Neutrophil (primary cell): Measurements from ENCODE around the gene TIRAP.

ENCODE experiments used
- H3K27ac ChIP-seq: fragments of 200-600 bp; sonication (generic); 2 replicates; pipeline ENCODE4 v1.5.1; 2016; ENCODE audit warnings: mild to moderate bottlenecking, moderate library complexity
- H3K27me3 ChIP-seq: fragments of 200-600 bp; sonication (generic); 2 replicates; pipeline ENCODE4 v1.6.0; 2016; ENCODE audit warnings: mild to moderate bottlenecking
- H3K36me3 ChIP-seq: fragments of 200-600 bp; sonication (generic); 2 replicates; pipeline ENCODE4 v1.5.1; 2017
- H3K4me1 ChIP-seq, 2 experiments: fragments of 200-600 bp in 1 of 2; sonication (generic) in 1 of 2; 1 replicate in 1 of 2; 2 replicates in 1 of 2; pipeline versions ENCODE4 v1.5.1 to v1.6.1; 2013 to 2016; ENCODE audit warnings: low read depth in 1 of 2, low read length in 1 of 2, mild to moderate bottlenecking in 1 of 2, moderate library complexity in 1 of 2; ENCODE audit not compliant: control insufficient read depth in 1 of 2, insufficient read depth in 1 of 2
- H3K4me3 ChIP-seq, 2 experiments: fragments of 200-600 bp in 1 of 2; sonication (generic) in 1 of 2; 1 replicate in 1 of 2; 2 replicates in 1 of 2; pipeline ENCODE4 v1.5.1; 2013 to 2016; ENCODE audit warnings: low read depth in 1 of 2, low read length in 1 of 2, mild to moderate bottlenecking in 1 of 2, moderate library complexity in 1 of 2
- H3K9me3 ChIP-seq: fragments of 200-600 bp; sonication (generic); 2 replicates; pipeline ENCODE4 v1.5.1; 2016
- TF ChIP-seq, protein P1 (sequence below): fragments of 200-600 bp; sonication (generic); IDR thresholded peaks from 2 replicates; pipeline ENCODE4 v1.5.1; 2016; ENCODE audit warnings: antibody characterized with exemption

The TIRAP gene

GRCh38 chr11:126317432-126317755 lies 34.5 kb downstream of the TIRAP start:
- TF ChIP-seq, protein P1, sequence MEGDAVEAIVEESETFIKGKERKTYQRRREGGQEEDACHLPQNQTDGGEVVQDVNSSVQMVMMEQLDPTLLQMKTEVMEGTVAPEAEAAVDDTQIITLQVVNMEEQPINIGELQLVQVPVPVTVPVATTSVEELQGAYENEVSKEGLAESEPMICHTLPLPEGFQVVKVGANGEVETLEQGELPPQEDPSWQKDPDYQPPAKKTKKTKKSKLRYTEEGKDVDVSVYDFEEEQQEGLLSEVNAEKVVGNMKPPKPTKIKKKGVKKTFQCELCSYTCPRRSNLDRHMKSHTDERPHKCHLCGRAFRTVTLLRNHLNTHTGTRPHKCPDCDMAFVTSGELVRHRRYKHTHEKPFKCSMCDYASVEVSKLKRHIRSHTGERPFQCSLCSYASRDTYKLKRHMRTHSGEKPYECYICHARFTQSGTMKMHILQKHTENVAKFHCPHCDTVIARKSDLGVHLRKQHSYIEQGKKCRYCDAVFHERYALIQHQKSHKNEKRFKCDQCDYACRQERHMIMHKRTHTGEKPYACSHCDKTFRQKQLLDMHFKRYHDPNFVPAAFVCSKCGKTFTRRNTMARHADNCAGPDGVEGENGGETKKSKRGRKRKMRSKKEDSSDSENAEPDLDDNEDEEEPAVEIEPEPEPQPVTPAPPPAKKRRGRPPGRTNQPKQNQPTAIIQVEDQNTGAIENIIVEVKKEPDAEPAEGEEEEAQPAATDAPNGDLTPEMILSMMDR: no peak
- Histone ChIP-seq H3K27me3 (no peaks in the 10 kb centered on the region), H3K9me3 (no peaks in the 10 kb centered on the region), H3K4me1 (peaks cover 65 to 73% of the 10 kb centered on the region in 2 experiments), H3K36me3 (no peaks in the 10 kb centered on the region), H3K4me3 (peak overlapping the region; percentile 9 to 23), H3K27ac (peak overlapping the region; percentile 79)

DNA sequence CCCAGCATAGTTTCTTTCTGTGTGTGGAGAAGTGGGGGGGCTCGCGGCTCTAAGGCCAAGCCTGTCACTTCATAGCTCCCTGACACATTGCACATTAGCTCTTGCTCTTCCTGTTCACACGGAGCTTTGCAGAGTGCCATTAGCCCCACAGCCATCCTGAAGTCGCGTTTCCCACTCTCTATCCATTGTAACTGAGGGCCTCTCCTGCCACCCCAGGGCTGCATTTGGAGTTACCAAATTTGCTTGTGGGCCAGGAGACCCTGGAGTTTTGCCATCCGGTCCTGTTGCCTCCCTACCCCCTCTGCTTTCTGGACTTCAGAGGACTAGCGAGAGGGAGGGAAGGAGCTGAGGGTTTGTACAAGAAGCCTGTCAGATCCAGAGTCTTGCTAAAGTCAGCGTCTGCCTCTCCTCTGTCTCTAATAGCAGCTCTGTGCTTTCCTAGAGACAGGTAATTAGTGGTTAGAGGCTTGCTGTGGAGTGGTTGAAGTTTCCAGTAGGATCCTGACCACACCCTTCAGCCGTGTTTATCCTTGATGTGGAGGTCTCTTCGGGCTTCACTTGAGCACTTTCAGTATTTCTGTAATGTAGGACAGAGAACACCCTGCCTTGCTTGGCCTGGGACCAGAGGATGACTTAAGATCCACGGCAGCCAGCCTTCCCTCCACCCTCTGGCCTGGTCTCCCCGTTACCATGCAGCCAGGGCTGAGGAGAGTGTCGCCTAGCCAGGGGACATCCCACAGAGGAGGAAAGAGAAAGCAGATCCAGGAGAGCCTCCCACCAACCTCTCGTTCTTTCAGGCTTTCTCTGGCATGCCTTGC lies 35.1 kb downstream of the TIRAP start:
- Histone ChIP-seq H3K4me1 (peaks cover 60 to 68% of the 10 kb centered on the region in 2 experiments), H3K9me3 (no peaks in the 10 kb centered on the region), H3K27ac (peak overlapping the region; percentile 79), H3K36me3 (no peaks in the 10 kb centered on the region), H3K4me3 (peak overlapping the region; percentile 9 to 23), H3K27me3 (no peaks in the 10 kb centered on the region)
- TF ChIP-seq, protein P1: no peak

GRCh38 chr11:126318574-126319373 lies 35.9 kb downstream of the TIRAP start:
- peaks cover 52 to 59% of the 10 kb centered on the region in 2 experiments for H3K4me1 ChIP-seq
- no peaks in the 10 kb centered on the region for H3K27me3 ChIP-seq
- TF ChIP-seq, protein P1: no peak
- H3K9me3 ChIP-seq: no peaks in the 10 kb centered on the region
- no peaks in the 10 kb centered on the region for H3K36me3 ChIP-seq
- peak overlapping the region; percentile 79 for H3K27ac ChIP-seq
- H3K4me3 ChIP-seq: peak overlapping the region; percentile 9 to 35

DNA sequence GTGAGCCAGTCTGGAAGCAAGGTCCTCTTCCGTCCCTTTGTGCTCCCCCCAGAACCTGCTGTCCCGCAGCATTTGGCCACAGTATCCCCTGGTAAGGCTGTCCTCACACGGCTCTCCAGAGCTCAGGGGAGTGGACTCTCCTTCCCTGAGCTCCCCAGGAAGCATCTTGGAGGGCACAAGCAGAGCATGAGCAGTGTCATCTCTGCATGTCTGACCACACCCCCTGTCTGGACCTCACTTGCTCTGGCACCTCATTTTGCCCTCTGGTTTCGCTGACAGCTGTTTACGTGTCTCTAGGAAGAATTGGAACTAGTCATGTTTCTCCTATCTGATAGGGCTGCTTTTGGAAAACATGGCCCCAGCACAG lies 36.5 kb downstream of the TIRAP start:
- no peaks in the 10 kb centered on the region for H3K36me3 ChIP-seq
- peak overlapping the region in 1 of 2 experiments; percentile 35 for H3K4me3 ChIP-seq
- peaks cover 49 to 54% of the 10 kb centered on the region in 2 experiments for H3K4me1 ChIP-seq
- H3K27me3 ChIP-seq: no peaks in the 10 kb centered on the region
- H3K9me3 ChIP-seq: no peaks in the 10 kb centered on the region
- peak overlapping the region; percentile 79 for H3K27ac ChIP-seq
- TF ChIP-seq, protein P1: no peak

- no peaks in the 10 kb centered on the region for H3K36me3 ChIP-seq
- no peaks in the 10 kb centered on the region for H3K9me3 ChIP-seq
Observed at GRCh38 chr11:126322996-126323395, 40.1 kb downstream of the TIRAP start.

More at GRCh38 chr11:126322996-126323395, 40.1 kb downstream of the TIRAP start:
- Histone ChIP-seq H3K27ac (no peak overlapping the region), H3K27me3 (no peaks in the 10 kb centered on the region), H3K4me3 (no peak overlapping the region), H3K4me1 (peaks cover 18 to 22% of the 10 kb centered on the region in 2 experiments)
- TF ChIP-seq, protein P1: no peak
